GM12873 (cell line): ENCODE results near the gene EMILIN1.

ENCODE experiments used
- TF ChIP-seq, protein P1 (sequence below): IDR thresholded peaks from 2 replicates; pipeline ENCODE4 v1.5.1; 2012; ENCODE audit warnings: low read depth, mild to moderate bottlenecking, moderate library complexity, low read length, control low read depth; ENCODE audit not compliant: insufficient read depth; ENCODE audit errors: missing control alignments

Gene EMILIN1

DNA sequence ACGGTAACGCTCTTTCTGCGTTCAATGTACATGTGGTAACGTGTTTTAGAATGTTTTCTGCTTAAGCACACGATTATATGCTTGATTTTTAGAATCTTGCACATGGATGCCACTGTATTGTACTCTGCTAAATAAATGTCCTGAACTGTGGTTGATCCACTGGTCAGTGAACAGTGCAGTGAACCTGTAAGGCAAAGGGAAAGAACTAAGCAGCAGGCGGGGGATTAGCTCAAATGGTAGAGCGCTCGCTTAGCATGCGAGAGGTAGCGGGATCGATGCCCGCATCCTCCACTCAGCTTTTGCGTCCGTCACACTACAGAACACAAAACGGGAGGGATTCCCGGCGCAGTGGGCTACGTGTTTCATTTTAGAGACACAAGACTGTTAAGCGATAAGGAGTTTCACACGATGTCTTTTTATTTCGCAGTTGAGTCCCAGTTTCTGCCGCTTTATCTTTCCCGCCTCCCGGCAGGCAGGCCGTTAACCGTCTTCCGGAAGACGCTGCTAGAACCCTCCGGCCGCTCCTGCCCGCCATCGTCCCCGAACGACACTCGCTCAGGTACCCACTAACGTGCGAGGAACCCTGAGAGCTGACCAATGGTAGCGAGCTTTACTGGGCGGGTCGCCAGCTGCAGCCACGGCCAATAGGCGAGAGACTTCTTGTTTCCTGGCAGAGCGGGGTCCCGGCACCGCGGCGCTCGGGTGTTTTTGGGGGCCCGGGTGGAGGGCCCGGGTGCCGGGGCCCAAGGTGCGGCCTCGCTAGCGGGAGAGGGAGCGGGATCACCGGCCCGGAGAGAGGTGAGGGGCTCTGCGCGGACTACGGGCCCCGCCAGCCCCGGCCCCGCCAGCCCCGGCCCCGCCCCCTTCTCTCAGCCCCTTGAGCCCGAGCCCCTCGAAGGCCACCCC is 27.2 kb upstream of the EMILIN1 start, which contains the start of gene AGBL5:
Gene AGBL5 (plus strand): TSS at position 673 of the 906 bp plus-strand sequence. CDS start 1,291 bp downstream, outside the sequence.
- TF ChIP-seq, protein P1, sequence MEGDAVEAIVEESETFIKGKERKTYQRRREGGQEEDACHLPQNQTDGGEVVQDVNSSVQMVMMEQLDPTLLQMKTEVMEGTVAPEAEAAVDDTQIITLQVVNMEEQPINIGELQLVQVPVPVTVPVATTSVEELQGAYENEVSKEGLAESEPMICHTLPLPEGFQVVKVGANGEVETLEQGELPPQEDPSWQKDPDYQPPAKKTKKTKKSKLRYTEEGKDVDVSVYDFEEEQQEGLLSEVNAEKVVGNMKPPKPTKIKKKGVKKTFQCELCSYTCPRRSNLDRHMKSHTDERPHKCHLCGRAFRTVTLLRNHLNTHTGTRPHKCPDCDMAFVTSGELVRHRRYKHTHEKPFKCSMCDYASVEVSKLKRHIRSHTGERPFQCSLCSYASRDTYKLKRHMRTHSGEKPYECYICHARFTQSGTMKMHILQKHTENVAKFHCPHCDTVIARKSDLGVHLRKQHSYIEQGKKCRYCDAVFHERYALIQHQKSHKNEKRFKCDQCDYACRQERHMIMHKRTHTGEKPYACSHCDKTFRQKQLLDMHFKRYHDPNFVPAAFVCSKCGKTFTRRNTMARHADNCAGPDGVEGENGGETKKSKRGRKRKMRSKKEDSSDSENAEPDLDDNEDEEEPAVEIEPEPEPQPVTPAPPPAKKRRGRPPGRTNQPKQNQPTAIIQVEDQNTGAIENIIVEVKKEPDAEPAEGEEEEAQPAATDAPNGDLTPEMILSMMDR: no peak

DNA sequence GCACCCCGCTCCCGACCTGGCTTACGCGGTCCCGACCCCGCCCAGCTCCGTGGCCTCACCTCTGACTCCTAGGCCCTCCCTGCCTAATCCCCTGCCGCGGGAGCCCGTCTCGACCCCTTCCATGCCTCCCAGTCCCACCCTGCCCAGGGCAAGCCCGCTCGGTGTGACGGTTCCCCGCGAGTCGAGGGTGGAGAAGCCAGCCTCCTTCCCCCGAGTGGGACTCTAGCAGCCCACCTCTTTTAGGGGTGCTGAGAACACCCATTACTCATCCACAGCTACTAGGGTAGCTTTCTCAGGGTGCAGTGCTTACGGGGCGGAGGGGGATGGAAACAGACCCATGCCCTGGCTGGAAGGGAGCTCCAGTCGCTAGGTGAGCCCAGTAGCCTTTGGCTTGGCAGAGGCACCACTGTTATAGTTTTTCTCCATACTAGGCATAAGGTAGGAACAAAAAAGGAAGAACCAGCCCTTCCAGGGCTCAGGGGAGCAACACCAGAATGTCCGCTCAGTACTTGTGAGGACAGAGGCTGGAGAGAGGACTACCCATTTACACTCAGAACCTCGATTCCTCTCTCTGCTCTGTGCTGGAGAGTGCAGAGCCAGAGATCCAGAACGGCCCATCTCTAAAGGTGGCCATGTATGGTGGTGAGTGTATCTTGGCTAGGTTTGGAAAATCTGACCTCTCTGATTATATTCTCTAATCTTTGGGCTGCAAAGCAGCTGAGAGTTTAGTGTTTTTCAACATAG is 26.3 kb upstream of the EMILIN1 start:
- TF ChIP-seq, protein P1: no peak

DNA sequence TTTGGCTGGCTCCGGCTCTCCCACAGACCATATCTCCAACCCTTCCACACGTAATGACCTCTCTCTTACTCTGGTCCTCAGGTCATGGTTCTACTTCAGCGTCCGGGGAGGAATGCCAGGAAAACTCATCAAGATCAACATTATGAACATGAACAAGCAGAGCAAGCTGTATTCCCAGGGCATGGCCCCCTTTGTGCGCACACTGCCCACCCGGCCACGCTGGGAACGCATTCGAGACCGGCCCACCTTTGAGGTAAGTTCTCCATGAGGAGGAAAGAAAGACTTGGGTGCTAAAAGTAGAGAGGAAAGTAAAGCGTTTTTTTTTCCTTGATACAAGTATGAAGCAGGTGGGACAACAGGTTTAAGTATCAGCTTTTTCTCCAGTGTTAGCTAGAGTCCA is 25.1 kb upstream of the EMILIN1 start:
- TF ChIP-seq, protein P1: no peak

DNA sequence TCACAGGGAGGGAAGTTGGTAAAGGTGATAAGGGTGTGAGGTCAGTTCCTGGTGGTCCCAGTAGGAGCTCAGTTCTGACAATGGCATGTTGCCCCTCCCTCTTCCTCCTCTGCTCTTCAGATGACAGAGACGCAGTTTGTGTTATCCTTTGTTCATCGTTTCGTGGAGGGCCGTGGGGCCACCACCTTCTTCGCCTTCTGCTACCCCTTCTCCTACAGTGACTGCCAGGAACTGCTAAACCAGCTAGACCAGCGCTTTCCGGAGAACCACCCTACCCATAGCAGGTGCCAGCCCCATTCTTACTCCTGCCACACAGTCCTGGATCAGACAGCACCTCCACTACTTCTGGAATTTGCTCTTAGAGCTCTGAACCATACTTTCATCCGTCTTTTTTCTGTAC is 24.6 kb upstream of the EMILIN1 start:
- TF ChIP-seq, protein P1: no peak

DNA sequence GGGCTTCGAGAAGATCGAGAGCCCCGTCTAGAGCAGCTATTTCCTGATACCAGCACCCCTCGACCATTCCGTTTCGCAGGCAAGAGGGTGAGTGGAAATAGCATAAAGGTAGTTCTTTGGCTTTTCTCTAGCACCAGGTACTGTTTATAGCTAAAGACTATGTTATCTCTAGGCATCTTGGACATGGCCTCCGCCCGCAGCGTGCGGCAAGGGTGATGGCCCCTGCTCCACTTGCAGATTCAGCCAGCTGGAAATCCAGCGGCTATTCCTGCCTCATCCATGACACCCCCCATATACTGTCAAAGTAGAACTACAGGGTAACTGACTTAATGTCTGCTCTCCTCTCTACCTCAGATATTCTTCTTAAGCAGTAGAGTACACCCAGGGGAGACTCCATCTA is 23.7 kb upstream of the EMILIN1 start:
- TF ChIP-seq, protein P1: no peak

DNA sequence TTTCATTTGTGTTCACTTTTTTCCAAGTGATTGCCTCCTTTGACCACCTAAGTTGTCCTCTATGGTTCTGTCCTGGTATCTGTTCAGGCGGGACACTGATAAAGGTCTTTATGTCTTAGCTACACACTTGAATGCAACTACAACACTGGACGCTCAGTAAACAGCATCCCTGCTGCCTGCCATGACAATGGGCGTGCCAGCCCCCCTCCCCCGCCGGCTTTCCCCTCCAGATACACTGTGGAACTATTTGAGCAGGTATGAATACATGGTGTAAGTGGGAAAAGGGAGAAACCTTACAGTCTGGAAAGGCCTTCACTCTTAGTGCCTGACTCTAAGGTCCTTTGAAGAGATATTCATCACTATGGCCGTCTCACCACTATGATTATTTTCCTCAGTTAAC is 21.2 kb upstream of the EMILIN1 start:
- TF ChIP-seq, protein P1: no peak

DNA sequence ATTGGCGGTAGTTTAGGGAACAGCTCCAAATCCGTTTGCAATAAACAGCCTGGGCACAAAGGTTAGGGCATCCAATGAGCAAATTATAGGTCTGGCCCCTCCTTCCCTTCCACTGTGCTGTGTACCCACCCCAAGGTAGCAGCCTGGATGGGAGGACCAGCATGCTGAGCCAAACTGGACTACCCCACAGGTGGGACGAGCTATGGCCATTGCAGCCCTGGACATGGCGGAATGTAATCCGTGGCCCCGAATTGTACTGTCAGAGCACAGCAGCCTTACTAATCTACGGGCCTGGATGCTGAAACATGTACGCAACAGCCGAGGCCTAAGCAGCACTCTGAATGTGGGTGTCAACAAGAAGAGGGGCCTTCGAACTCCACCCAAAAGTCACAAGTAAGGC is 20.2 kb upstream of the EMILIN1 start:
- TF ChIP-seq, protein P1: no peak
